H7 (cell line): ENCODE results near the gene ST6GALNAC1. TPM values are rescaled to one million over a fixed set of nuclear protein-coding genes. Genes with fewer than 3 reads are reported as not detected.
"Not testable (repeated sequence)": the region's sequence is repeated elsewhere in the genome, so short reads cannot be mapped to it uniquely, and the experiment has no call there.

Source experiments
- DNase-seq: peaks from one replicate; pipeline ENCODE4 v3.0.0; 2012
- H3K27me3 ChIP-seq: 2 replicates; pipeline ENCODE4 v1.6.0; 2011; ENCODE audit warnings: mild to moderate bottlenecking, low read length; ENCODE audit not compliant: control insufficient read depth, insufficient read depth
- H3K36me3 ChIP-seq: replicated peaks from 2 replicates; pipeline ENCODE4 v1.5.1; 2011; ENCODE audit warnings: low read length; ENCODE audit not compliant: control insufficient read depth, insufficient read depth
- H3K4me3 ChIP-seq: 2 replicates; pipeline ENCODE4 v1.5.1; 2011; ENCODE audit warnings: low read depth, mild to moderate bottlenecking, control low read depth, low read length, moderate library complexity; ENCODE audit not compliant: insufficient read depth
- total RNA-seq: library from RNA; depleted of rRNA; stranded (reverse); fragments of >200 nt; shearing (Covaris generic); gene quantifications from 2 replicates; pipeline ENCODE4 v1.2.3, GENCODE V29; 2014

ST6GALNAC1 gene
- total RNA-seq, 1 experiment from 2014 or later = not detected

GRCh38 chr17:76642032-76642561 lies 1.5 kb downstream of the ST6GALNAC1 start:
- Histone ChIP-seq H3K27me3 (no peaks in the 10 kb centered on the region), H3K4me3 (no peak overlapping the region), H3K36me3 (no peaks in the 10 kb centered on the region)
- DNase-seq = no peak

- no peaks in the 10 kb centered on the region for H3K27me3 ChIP-seq
- H3K36me3 ChIP-seq = no peaks in the 10 kb centered on the region
- no peak overlapping the region for H3K4me3 ChIP-seq
- DNase-seq = no peak
These were observed 2.1 kb downstream of the ST6GALNAC1 start for GRCh38 chr17:76641501-76641900.

DNA sequence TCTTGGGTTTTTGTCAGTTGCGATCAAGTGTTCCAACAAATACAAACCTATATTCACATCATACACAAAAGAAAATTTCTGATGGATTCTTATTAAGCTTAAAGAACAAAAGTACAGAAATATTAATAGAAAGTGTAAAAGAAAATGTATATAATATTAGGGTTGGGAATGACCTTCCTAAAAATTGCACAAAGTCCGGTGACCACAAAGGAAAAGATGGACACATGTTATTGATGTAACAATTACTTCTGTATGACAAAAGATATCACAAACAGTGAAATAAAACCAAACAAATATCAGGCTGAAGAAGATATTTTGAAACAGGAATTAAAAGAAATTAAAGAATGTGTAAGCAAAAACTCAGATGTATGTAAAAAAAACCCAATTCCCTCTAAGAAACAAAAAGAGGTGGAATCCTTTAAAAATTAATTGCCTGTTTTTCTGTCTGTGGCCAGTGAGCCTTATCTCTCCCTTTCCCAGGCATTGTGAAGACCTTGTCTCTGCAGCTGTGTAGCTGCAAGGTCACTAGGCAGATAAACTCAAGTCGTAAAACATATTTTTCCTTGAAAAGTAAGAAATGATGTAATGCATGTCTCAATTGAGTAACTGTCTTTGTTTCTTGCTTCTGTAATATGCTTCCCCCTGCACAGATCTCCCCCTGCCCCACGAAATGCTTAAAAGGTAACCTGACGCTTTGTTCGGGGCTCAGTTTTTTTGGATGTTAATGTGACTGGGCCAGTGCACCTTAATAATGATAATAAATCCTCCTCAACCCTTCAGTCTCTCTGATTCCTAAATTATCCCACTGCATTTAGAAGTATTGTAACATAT lies 2.8 kb downstream of the ST6GALNAC1 start:
- no peak for DNase-seq
- H3K4me3 ChIP-seq = no peak overlapping the region
- H3K36me3 ChIP-seq = no peaks in the 10 kb centered on the region
- no peaks in the 10 kb centered on the region for H3K27me3 ChIP-seq

DNA sequence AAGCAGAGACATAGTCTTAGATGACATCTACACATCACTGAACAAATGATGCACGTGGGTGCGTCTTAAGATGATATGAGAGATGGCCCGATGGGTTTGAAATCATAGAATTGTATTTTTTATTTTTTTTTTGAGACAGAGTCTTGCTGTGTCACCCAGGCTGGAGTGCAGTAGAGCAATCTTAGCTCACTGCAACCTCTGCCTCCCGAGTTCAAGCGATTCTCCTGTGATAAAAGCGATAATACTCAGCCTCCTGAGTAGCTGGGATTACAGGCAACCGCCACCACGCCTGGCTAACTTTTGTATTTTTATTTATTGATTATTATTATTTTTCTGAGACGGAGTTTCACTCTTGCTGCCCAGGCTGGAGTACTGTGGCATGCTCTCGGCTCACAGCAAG lies 5.3 kb downstream of the ST6GALNAC1 start:
- no peaks in the 10 kb centered on the region for H3K27me3 ChIP-seq
- no peaks in the 10 kb centered on the region for H3K36me3 ChIP-seq
- H3K4me3 ChIP-seq = no peak overlapping the region
- no peak for DNase-seq

GRCh38 chr17:76636486-76637206 lies 6.9 kb downstream of the ST6GALNAC1 start:
- H3K4me3 ChIP-seq, DNase-seq, H3K27me3 ChIP-seq, H3K36me3 ChIP-seq: not testable (repeated sequence)

DNA sequence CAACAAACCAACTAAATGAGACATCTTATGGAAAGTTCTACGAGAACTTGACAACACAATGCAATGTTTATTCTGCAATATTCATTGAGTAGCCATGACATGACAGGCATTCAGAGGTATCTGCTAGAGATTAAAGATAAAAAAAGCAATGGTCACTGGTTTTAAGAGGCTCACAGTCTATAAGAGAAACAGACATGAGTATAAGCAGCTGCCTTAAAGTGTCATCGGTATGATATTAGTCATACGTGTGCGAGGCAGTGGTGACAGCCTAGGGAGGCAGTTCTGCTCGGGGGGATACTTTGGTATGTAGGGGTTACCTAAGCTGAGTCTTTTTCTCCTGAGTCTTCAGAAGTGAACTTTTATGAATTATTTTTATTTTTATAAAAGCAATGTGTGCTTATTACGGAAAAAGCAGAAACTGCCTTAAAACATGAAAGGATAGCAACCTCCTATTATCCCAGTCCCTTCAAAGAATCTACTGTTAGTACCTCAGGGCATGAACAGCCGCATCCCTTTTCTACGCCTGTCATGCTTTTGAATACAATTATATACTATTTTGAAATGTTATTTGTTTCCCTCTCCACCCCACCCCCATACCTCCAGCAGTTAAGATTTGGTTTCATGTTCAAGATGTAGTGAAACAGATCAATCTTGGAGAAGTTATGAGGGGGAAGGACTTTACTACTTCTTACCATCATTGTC lies 7.7 kb downstream of the ST6GALNAC1 start:
- Histone ChIP-seq H3K36me3 (no peaks in the 10 kb centered on the region), H3K4me3 (no peak overlapping the region), H3K27me3 (no peaks in the 10 kb centered on the region)
- DNase-seq = no peak

DNA sequence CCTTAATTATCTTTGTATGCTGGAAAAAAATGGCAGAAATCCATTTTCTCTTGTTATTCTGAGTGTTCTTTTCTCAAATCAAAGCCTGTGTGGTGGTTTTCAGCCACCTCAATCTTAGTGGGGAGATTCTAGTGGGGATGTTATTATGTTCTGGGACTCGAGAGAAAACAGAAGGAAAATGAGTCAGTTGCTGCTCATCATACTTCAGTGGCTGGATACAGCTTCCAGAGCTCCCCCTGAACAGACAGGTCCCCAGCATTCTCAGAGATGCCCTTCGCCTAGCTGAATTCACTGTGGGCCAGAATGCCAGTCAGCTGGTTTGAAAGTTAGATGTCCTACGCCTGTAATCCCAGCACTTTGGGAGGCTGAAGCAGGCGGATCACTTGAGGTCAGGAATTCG lies 8.5 kb downstream of the ST6GALNAC1 start:
- Histone ChIP-seq H3K27me3 (no peaks in the 10 kb centered on the region), H3K4me3 (no peak overlapping the region), H3K36me3 (no peaks in the 10 kb centered on the region)
- DNase-seq = no peak

DNA sequence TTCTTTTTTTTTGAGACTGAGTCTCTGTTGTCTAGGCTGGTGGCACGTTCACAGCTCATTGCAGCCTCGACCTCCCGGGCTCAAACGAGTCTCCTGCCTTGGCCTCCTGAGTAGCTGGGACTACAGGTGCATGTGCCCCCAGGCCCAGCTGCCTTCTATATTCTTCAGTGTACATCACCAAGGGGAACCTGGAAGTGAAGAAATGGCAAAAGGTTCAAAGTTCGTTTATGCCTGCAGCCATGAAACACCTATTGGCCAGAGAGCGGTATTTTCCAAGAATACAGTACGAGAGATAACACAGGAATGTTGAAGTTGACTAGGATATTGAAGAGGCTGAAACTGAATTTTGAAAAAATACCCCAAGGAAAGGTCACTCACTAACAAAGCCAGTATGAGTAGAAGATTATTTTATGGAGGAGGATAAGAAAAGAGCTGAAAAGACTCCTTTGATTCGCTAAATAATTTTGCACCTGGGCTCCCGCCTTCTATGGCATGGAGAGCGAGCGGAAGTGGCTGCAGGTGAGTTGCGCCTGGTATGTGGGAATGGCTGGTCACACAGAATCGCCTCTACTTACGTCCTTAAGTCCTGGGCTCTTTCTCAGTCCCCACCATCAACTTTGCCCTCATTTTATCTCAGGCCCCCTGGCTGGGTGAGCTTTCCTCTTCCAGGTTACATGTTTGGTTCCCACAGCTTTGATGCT lies 9.8 kb downstream of the ST6GALNAC1 start:
- Histone ChIP-seq H3K4me3 (no peak overlapping the region), H3K36me3 (no peaks in the 10 kb centered on the region), H3K27me3 (no peaks in the 10 kb centered on the region)
- DNase-seq = no peak

GRCh38 chr17:76631821-76632565 lies 11.6 kb downstream of the ST6GALNAC1 start:
- Histone ChIP-seq H3K36me3 (no peaks in the 10 kb centered on the region), H3K27me3 (no peaks in the 10 kb centered on the region), H3K4me3 (no peak overlapping the region)
- no peak for DNase-seq

GRCh38 chr17:76630151-76630550 lies 13.4 kb downstream of the ST6GALNAC1 start:
- no peak overlapping the region for H3K4me3 ChIP-seq
- no peaks in the 10 kb centered on the region for H3K36me3 ChIP-seq
- peak; percentile 70 for DNase-seq
- no peaks in the 10 kb centered on the region for H3K27me3 ChIP-seq

GRCh38 chr17:76627510-76627909 lies 16.0 kb downstream of the ST6GALNAC1 start:
- Histone ChIP-seq H3K4me3 (no peak overlapping the region), H3K36me3 (no peaks in the 10 kb centered on the region), H3K27me3 (no peaks in the 10 kb centered on the region)
- DNase-seq = no peak

GRCh38 chr17:76626442-76626841 lies 17.1 kb downstream of the ST6GALNAC1 start:
- no peak for DNase-seq
- no peaks in the 10 kb centered on the region for H3K36me3 ChIP-seq
- no peaks in the 10 kb centered on the region for H3K27me3 ChIP-seq
- no peak overlapping the region for H3K4me3 ChIP-seq

DNA sequence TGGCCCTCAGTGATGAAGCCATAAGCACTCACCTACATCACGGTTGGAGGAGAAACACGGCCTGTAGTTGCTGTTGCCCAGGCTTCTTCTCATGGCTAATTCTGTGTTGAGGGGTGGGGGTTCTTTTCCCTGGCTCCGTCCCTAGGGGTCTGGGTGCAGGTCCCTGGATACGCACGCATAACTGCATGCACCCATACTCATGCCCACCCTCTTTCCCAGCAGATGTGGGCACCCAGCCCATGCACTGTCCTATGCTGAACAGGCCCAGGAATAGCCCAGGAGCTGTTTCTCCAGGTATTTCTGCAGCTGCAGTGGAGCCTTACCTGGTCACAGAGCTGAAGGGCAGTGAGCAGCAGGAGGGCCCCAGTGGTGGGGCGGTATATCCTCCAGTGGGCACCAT lies 18.1 kb downstream of the ST6GALNAC1 start:
- H3K27me3 ChIP-seq = no peaks in the 10 kb centered on the region
- no peak for DNase-seq
- no peak overlapping the region for H3K4me3 ChIP-seq
- H3K36me3 ChIP-seq = no peaks in the 10 kb centered on the region
